Activated CD8-positive, alpha-beta memory T cell treated with anti-CD3 and anti-CD28 coated beads, Interleukin-2, amount 50 U/mL, for 24 hours (primary cell): ENCODE results near the gene ZNF593.

Source experiments
- DNase-seq: peaks from one replicate; pipeline ENCODE4 v3.0.0-alpha.2; 2020; ENCODE audit errors: extremely low read depth

ZNF593 gene

DNA sequence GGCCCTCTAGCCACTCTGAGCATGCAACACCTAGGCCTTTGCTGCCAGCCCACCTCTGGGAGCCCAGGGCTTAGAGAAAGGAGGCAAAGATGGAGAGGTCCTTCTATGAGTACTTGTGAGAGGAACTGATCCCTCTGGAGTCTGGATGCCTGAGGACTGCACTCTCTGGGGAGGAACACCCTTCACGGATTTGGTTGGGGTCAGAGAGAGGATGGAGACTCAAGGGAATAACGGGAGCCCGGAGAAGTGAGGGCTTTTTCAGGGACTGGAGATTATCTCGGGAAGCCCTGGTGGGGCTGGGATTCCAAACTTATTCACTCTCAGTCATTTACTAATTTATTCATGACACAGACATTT, 532 bp upstream of the ZNF593 start:
- DNase-seq: no peak

DNA sequence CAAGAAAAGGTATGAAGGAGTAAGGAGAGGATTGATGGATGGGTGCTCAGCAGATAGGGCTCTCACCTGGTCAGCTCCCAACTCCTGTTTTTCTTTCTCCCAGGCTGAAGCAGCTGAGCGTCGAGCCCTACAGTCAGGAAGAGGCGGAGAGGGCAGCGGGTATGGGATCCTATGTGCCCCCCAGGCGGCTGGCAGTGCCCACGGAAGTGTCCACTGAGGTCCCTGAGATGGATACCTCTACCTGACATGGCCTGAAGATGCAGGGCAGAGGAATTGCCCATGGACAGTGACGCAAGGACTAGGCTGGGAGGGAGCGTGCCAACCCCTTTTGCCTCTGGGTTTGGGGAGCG, 739 bp downstream of the ZNF593 start:
- no peak for DNase-seq

GRCh38 chr1:26171084-26172072, 1.7 kb downstream of the ZNF593 start, which contains the start of gene ZNF593OS:
Gene ZNF593OS (minus strand): TSS chr1:26171832. CDS start chr1:26171661, 171 bp downstream.
- DNase-seq: no peak

- no peak for DNase-seq
Observed at GRCh38 chr1:26175346-26175745, 5.6 kb downstream of the ZNF593 start.

DNA sequence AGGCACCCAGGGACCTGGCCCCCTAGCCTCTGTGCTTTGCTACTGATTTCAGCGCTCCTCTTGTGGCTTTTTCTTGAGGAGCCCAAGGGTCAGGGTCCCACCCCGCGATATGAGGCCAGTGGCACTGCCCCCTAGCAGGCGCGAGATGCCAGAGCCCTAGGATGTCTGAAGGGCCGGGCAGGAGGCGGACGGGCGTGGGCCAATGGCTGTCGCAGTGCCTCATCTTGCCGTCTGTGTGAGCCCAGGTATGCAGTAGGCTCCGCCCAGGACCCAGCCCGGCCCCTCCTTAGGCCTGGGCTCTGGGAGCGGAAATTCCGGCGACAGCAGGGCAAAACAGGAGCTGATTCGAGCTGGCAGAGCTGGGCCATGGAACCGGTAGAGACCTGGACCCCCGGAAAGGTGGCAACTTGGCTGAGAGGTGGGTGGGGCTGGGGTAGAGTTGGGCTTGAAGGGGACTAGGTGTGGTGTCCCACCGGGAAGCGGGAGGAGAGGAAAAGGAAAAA, 7.5 kb downstream of the ZNF593 start, which contains the start of gene CNKSR1:
Gene CNKSR1, plus strand, starts transcription at position 310 of the 503 bp plus-strand sequence. Its CDS starts 57 bp downstream, at position 367.
- no peak for DNase-seq

DNA sequence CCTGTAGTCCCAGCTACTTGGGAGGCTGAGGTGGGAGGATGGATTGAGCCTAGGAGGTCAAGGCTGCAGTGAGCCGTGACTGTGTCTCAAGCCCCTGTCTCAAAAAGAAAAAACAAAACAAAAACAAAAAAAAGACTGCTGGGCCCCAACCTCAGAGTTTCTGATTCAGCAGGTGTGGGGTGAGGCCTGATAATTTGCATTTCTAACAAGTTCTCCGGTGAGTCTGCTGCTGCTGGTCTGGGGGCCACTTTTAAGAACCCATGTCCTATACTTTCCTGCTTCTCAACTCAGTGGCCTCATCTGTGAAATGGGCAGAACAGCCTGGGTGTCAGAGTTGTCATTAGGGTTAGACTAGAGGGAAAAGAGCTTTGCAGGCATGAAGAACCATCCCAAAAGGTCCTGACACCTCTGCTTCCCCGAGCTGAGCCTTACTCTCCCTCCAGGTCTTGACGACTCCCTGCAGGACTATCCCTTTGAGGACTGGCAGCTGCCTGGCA, 10.3 kb downstream of the ZNF593 start:
- no peak for DNase-seq

DNA sequence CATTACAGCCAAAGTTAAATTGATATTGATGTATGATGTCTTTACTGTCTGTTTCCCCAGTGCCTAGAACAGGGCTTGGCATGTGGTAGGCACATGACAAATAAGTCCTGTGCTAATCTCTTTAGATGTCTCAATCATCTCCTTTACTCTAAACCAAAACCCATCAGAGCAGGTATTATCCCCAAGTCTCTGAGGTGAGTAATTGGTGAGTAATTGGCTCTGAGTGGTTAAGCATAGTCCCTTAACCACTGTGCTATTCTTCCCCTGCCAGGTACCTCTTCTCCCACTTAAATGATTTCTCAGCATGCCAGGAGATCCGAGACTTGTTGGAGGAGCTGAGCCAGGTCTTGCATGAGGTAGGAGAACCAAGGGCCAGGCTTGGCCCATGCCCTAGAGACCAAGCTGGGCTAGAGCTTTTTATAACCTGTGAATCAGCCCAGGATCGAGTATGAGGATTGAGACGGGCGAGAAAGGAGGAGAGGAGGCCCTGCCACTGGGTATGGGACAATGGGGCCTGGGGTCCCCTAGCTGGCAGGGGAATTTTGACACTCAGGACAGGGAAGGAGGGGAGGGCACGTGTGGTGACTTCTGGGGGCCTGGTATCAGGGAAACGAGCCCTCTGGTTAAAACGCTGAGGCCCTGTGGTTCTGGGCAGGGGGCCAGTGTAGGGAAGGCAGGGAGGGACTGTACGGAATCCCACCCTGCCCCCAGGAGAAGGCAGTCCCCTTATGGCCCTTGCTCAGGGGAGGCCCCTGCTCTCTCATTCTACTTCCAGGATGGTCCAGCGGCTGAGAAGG, 12.1 kb downstream of the ZNF593 start:
- no peak for DNase-seq

DNA sequence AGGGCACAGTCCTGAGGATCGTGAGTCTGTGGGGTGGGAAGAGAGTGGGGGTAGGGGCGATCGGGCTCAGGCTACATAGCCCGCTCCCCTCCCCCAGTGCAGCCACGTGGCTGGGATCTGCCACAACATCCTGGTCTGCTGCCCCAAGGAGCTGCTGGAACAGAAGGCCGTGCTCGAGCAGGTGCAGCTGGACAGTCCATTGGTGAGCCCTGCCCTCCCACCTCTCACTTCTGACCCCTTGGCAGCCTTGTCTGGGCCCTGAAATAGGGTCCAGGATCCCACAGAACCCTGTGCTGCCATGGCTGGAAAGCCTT, 12.6 kb downstream of the ZNF593 start:
- no peak for DNase-seq

GRCh38 chr1:26184086-26184485, 14.4 kb downstream of the ZNF593 start:
- no peak for DNase-seq

GRCh38 chr1:26184883-26185282, 15.2 kb downstream of the ZNF593 start:
- DNase-seq: no peak

DNA sequence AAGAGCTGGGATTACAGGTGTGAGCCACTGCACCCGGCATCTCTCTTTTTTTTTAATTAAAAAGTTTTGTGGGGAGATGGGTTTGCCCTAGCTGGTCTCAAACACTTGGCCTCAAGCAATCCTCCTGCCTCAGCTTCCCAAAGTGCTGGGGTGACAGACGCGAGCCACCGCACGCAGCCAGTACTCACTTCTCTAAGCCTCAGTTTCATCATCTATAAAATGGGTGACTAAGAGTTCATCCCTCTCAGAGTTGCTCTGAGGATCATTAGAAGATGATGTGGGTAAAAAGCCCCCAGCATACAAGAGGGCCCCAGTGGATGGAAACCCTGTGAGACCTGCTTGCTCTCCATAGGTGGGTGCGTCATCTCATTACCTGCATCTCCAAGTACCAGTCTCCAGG, 18.2 kb downstream of the ZNF593 start:
- no peak for DNase-seq

- no peak for DNase-seq
Observed at GRCh38 chr1:26188477-26188876, 18.8 kb downstream of the ZNF593 start.

DNA sequence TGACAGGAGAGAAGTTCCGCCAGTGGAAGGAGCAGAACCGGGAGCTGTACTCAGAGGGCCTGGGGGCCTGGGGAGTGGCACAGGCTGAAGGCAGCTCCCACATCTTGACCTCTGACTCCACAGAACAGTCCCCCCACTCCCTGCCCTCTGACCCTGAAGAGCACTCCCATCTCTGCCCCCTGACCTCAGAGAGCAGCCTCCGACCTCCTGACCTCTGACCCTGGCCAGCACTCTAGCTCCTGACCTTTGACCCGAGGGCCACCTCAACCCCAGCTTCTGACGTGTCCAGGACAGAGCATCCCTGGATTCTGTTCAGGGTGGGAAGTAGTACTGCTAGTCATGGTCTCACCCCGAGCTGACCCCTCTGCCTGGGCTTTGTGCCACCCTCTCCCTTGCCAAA, 19.6 kb downstream of the ZNF593 start:
- DNase-seq: no peak

GRCh38 chr1:26189751-26190275, 20.1 kb downstream of the ZNF593 start:
- DNase-seq: no peak

DNA sequence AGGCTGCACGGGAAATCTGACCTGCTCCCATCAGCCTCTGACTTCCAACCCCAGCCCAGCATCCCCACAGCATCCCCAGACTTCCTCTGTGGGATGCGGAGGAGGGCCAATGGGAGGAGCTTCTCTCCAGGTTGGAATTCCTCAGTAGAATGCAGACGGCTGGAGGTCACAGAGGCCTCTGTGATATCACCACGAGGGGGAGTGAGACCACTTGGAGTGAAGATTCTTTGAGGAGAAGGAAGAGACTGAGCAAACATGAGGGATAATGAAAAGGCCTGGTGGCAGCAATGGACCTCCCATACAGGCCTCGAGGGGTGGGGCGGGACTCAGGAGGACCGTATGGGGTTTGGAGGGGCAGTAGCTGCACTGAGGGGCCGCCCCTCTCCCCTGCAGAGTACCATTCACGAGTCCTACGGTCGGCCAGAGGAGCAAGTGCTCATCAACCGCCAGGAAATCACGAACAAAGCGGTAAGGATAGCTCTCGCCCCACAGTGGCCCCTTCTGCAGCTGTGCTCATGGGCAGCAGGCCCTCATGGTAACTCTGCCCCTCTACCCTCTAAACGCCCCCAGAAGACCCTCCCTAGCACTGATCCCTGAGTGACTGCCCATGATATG, 20.8 kb downstream of the ZNF593 start, which contains the start of gene CATSPER4:
Gene CATSPER4, plus strand, starts transcription at position 230 of the 615 bp plus-strand sequence. Its CDS starts 26 bp downstream, at position 256.
- no peak for DNase-seq

GRCh38 chr1:26191739-26192138, 22.0 kb downstream of the ZNF593 start:
- DNase-seq: no peak

DNA sequence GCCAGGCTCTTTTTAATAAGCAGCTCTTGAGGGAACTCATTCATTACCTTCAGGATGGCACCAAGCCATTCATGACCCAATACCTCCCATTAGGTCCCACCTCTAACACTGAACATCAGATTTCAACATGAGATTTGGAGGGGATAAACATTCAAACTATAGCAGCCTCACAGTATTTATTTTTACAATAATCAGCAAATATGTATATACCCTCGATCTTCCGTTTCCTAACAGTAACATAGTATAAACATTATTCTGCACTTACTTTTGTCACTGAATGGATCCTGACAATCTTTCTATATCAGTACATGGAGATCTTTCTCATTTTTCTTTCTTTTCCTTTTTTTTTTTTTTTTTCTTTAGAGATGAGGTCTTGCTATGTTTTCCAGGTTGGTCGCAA, 26.1 kb downstream of the ZNF593 start:
- no peak for DNase-seq

- no peak for DNase-seq
Observed at GRCh38 chr1:26197301-26197700, 27.6 kb downstream of the ZNF593 start.

DNA sequence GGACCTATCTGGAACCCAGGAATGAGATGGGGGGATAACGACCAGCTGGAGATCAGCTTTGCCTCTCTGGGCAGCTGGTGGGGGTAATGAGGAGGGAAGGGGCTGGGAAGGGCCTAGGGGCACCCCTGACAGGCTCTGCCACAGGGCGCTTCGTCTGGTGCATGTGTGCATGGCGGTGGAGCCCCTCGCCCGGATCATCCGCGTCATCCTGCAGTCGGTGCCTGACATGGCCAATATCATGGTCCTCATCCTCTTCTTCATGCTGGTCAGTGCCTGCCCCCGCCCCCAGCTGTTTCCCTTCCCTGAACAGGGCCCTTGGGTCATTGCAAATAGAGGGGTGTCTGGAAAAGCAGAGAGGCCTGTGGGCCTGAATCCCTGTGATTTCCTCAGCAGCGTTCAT, 28.1 kb downstream of the ZNF593 start:
- DNase-seq: no peak

- DNase-seq: no peak
Observed at GRCh38 chr1:26200413-26200812, 30.7 kb downstream of the ZNF593 start.

GRCh38 chr1:26203642-26204318, 34.1 kb downstream of the ZNF593 start:
- DNase-seq: no peak
